H9 (cell line): ENCODE data around the gene SLX4IP. TPM values are rescaled to one million over a fixed set of nuclear protein-coding genes. Genes with fewer than 3 reads are reported as not detected.

Source experiments
- DNase-seq: peaks from one replicate; pipeline ENCODE4 v3.0.0-alpha.2; 2017
- H2AFZ ChIP-seq: one replicate; pipeline ENCODE4 v1.6.1; 2013; ENCODE audit warnings: mild to moderate bottlenecking, low read length, control low read depth, moderate library complexity
- H2AK5ac ChIP-seq: 2 replicates; pipeline ENCODE4 v1.6.1; 2013; ENCODE audit warnings: low read length, control low read depth, mixed read lengths; ENCODE audit not compliant: insufficient read length
- H2BK120ac ChIP-seq: one replicate; pipeline ENCODE4 v1.6.1; 2013; ENCODE audit warnings: low read depth, mild to moderate bottlenecking, low read length, control low read depth, inconsistent platforms; ENCODE audit not compliant: poor library complexity, severe bottlenecking
- H2BK12ac ChIP-seq: 2 replicates; pipeline ENCODE4 v1.6.1; 2013; ENCODE audit warnings: low read length, control low read depth, mixed read lengths, low read depth; ENCODE audit not compliant: insufficient read length
- H2BK15ac ChIP-seq: 2 replicates; pipeline ENCODE4 v1.6.1; 2013; ENCODE audit warnings: low read depth, low read length, control low read depth
- H2BK20ac ChIP-seq: one replicate; pipeline ENCODE4 v1.6.1; 2013; ENCODE audit warnings: low read depth, mild to moderate bottlenecking, low read length, control low read depth, inconsistent platforms; ENCODE audit not compliant: poor library complexity, severe bottlenecking
- H2BK5ac ChIP-seq: 2 replicates; pipeline ENCODE4 v1.6.1; 2013; ENCODE audit warnings: low read length, control low read depth, mixed read lengths; ENCODE audit not compliant: insufficient read length
- H3K14ac ChIP-seq: 2 replicates; pipeline ENCODE4 v1.6.1; 2013; ENCODE audit warnings: low read length, control low read depth; ENCODE audit not compliant: insufficient read depth
- H3K18ac ChIP-seq: 2 replicates; pipeline ENCODE4 v1.6.1; 2013; ENCODE audit warnings: low read depth, mild to moderate bottlenecking, mixed read lengths, low read length, control low read depth; ENCODE audit not compliant: insufficient read length
- H3K23ac ChIP-seq: 2 replicates; pipeline ENCODE4 v1.6.1; 2013; ENCODE audit warnings: low read length, control low read depth, mixed read lengths, low read depth; ENCODE audit not compliant: insufficient read length
- H3K23me2 ChIP-seq: 2 replicates; pipeline ENCODE4 v1.6.1; 2013; ENCODE audit warnings: low read depth, mild to moderate bottlenecking, mixed read lengths, low read length, control low read depth; ENCODE audit not compliant: insufficient read length, poor library complexity, severe bottlenecking
- H3K27ac ChIP-seq: 2 replicates; pipeline ENCODE4 v1.5.1; 2013; ENCODE audit warnings: low read length, control low read depth, mixed read lengths, low read depth; ENCODE audit not compliant: insufficient read length
- H3K27me3 ChIP-seq: 2 replicates; pipeline ENCODE4 v1.6.1; 2013; ENCODE audit warnings: low read length, control low read depth, inconsistent platforms; ENCODE audit not compliant: insufficient read depth
- H3K4ac ChIP-seq: 2 replicates; pipeline ENCODE4 v1.6.1; 2013; ENCODE audit warnings: low read depth, mild to moderate bottlenecking, control low read depth, inconsistent platforms, low read length, moderate library complexity
- H3K4me1 ChIP-seq: 2 replicates; pipeline ENCODE4 v1.6.1; 2013; ENCODE audit warnings: low read length, control low read depth, inconsistent platforms; ENCODE audit not compliant: insufficient read depth
- H3K4me2 ChIP-seq: 2 replicates; pipeline ENCODE4 v1.6.1; 2013; ENCODE audit warnings: low read length, control low read depth, mixed read lengths; ENCODE audit not compliant: insufficient read length, insufficient read depth
- H3K56ac ChIP-seq: 2 replicates; pipeline ENCODE4 v1.6.1; 2013; ENCODE audit warnings: low read depth, mild to moderate bottlenecking, mixed read lengths, low read length, control low read depth; ENCODE audit not compliant: insufficient read length
- H3K79me1 ChIP-seq: 2 replicates; pipeline ENCODE4 v1.6.1; 2013; ENCODE audit warnings: low read depth, mild to moderate bottlenecking, moderate library complexity, low read length, control low read depth, inconsistent platforms; ENCODE audit not compliant: insufficient read depth, poor library complexity, severe bottlenecking
- H3K79me2 ChIP-seq: 2 replicates; pipeline ENCODE4 v1.6.1; 2013; ENCODE audit warnings: low read length, control low read depth, inconsistent platforms; ENCODE audit not compliant: insufficient read depth
- H3K9ac ChIP-seq: 2 replicates; pipeline ENCODE4 v1.6.1; 2013; ENCODE audit warnings: low read length, control low read depth, mixed read lengths; ENCODE audit not compliant: insufficient read length; ENCODE audit errors: extremely low read depth
- H3K9me3 ChIP-seq: one replicate; pipeline ENCODE4 v1.6.1; 2013; ENCODE audit warnings: low read depth, low read length, inconsistent platforms; ENCODE audit not compliant: control insufficient read depth
- H3T11ph ChIP-seq: one replicate; pipeline ENCODE4 v1.6.1; 2013; ENCODE audit warnings: mild to moderate bottlenecking, low read length, control low read depth, inconsistent platforms
- H4K20me1 ChIP-seq: one replicate; pipeline ENCODE4 v1.6.1; 2013; ENCODE audit not compliant: control insufficient read depth, insufficient read length, insufficient read depth
- H4K5ac ChIP-seq: 2 replicates; pipeline ENCODE4 v1.6.1; 2013; ENCODE audit warnings: low read depth, mild to moderate bottlenecking, mixed read lengths, low read length, control low read depth; ENCODE audit not compliant: insufficient read length
- H4K8ac ChIP-seq: replicated peaks from 2 replicates; pipeline ENCODE4 v1.6.1; 2013; ENCODE audit warnings: low read length, control low read depth, mixed read lengths, low read depth; ENCODE audit not compliant: insufficient read length
- H4K91ac ChIP-seq: 2 replicates; pipeline ENCODE4 v1.6.1; 2013; ENCODE audit warnings: low read depth, mild to moderate bottlenecking, moderate library complexity, mixed read lengths, low read length, control low read depth; ENCODE audit not compliant: insufficient read length
- H3K27ac Mint-ChIP-seq, 3 experiments: 2 replicates in 2 of 3; 3 replicates in 1 of 3; pipeline ENCODE4 v1.8.0; 2020 to 2021; ENCODE audit warnings: mixed read lengths in 3 of 3, mild to moderate bottlenecking in 1 of 3, moderate library complexity in 1 of 3
- H3K27me3 Mint-ChIP-seq: 2 replicates; pipeline ENCODE4 v1.8.0; 2021; ENCODE audit warnings: low read depth, mild to moderate bottlenecking, moderate library complexity, mixed read lengths
- H3K36me3 Mint-ChIP-seq, 3 experiments: 2 replicates in 2 of 3; 3 replicates in 1 of 3; pipeline ENCODE4 v1.8.0; 2020 to 2021; ENCODE audit warnings: low read depth in 3 of 3, mixed read lengths in 3 of 3; ENCODE audit not compliant: insufficient read depth in 1 of 3
- H3K4me1 Mint-ChIP-seq, 2 experiments: 2 replicates each; pipeline ENCODE4 v1.8.0; 2020; ENCODE audit warnings: mixed read lengths in 2 of 2
- H3K4me3 Mint-ChIP-seq, 2 experiments: 2 replicates in 1 of 2; 3 replicates in 1 of 2; pipeline ENCODE4 v1.8.0; 2020 to 2021; ENCODE audit warnings: mild to moderate bottlenecking in 2 of 2, mixed read lengths in 2 of 2, moderate library complexity in 1 of 2
- H3K9me3 Mint-ChIP-seq, 2 experiments: 2 replicates in 1 of 2; 3 replicates in 1 of 2; pipeline ENCODE4 v1.8.0; 2020; ENCODE audit warnings: mild to moderate bottlenecking in 2 of 2, mixed read lengths in 2 of 2, moderate library complexity in 1 of 2
- WGBS: extraction: QIAGEN DNeasy Blood & Tissue Kit; methylation state at CpG from one replicate; pipeline ENCODE4 v1.1.7; 2013; ENCODE audit warnings: missing lambda C conversion rate, low lambda C conversion rate, mixed read lengths; ENCODE audit not compliant: insufficient read length; ENCODE audit errors: extremely low coverage; 5-methylcytosine and 5-hydroxymethylcytosine counted together
- total RNA-seq: library from RNA; stranded (reverse); gene quantifications from 2 replicates; pipeline ENCODE4 v1.2.1, GENCODE V29; 2021
- TF ChIP-seq, protein P1 (sequence below): fragments of 200-600 bp; sonication (generic); conservative IDR thresholded peaks from 3 replicates; pipeline ENCODE4 v1.8.0; 2021; ENCODE audit warnings: antibody characterized with exemption, mild to moderate bottlenecking

Gene SLX4IP
- total RNA-seq, 1 experiment from 2014 or later, result 7.9 TPM

DNA sequence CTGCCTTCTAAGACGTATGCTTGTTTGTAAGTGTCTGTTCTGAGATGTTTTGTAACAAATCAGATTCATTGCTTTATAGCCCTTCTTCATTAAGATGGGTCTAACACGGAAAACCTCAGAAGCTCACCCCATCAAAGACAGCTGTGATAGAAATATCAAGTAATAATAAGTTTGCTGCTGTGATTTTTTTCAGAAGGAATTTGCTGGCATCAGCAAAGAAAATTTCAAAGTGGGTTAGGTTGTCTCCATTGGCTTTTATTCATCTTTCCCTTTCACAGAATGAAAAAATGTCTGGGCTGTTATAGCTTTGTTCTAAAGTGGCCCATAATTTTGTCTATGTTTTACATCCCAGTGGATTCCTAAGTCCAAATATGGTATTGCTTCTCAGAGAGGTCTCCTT, 81.4 kb downstream of the SLX4IP start:
- H3K4me3 Mint-ChIP-seq, result no peak overlapping the region
- no peak overlapping the region for H3K23ac ChIP-seq
- no peak overlapping the region for H3K18ac ChIP-seq
- no peak overlapping the region for H3K14ac ChIP-seq
- H2BK12ac ChIP-seq, result no peak overlapping the region
- H2BK15ac ChIP-seq, result no peak overlapping the region
- no peak overlapping the region for H4K5ac ChIP-seq
- no peaks in the 10 kb centered on the region for H3K36me3 Mint-ChIP-seq
- H3K4me2 ChIP-seq, result no peak overlapping the region
- H2AFZ ChIP-seq, result no peak overlapping the region
- H3T11ph ChIP-seq, result no peak overlapping the region
- no peak for DNase-seq
- H3K9me3 ChIP-seq, result no peaks in the 10 kb centered on the region
- no peak overlapping the region for H3K4ac ChIP-seq
- H2BK120ac ChIP-seq, result no peak overlapping the region
- H3K23me2 ChIP-seq, result no peaks in the 10 kb centered on the region
- H4K8ac ChIP-seq, result no peak overlapping the region
- H3K27me3 ChIP-seq, result no peaks in the 10 kb centered on the region
- H3K27ac Mint-ChIP-seq, result no peak overlapping the region
- no CpG with 5 or more reads among the region's 2 CpGs for WGBS
- no peak overlapping the region for H4K91ac ChIP-seq
- H3K9me3 Mint-ChIP-seq, result no peaks in the 10 kb centered on the region
- no peaks in the 10 kb centered on the region for H4K20me1 ChIP-seq
- H3K4me1 Mint-ChIP-seq, result peaks cover 12 to 23% of the 10 kb centered on the region in 2 experiments
- H2AK5ac ChIP-seq, result no peak overlapping the region
- no peak overlapping the region for H3K9ac ChIP-seq
- no peaks in the 10 kb centered on the region for H3K27me3 Mint-ChIP-seq
- H3K4me1 ChIP-seq, result peaks cover 5% of the 10 kb centered on the region; the same call in 1 of the 2 replicates
- H2BK20ac ChIP-seq, result no peak overlapping the region
- no peak overlapping the region for H3K27ac ChIP-seq
- H3K79me2 ChIP-seq, result no peaks in the 10 kb centered on the region
- TF ChIP-seq, protein P1, sequence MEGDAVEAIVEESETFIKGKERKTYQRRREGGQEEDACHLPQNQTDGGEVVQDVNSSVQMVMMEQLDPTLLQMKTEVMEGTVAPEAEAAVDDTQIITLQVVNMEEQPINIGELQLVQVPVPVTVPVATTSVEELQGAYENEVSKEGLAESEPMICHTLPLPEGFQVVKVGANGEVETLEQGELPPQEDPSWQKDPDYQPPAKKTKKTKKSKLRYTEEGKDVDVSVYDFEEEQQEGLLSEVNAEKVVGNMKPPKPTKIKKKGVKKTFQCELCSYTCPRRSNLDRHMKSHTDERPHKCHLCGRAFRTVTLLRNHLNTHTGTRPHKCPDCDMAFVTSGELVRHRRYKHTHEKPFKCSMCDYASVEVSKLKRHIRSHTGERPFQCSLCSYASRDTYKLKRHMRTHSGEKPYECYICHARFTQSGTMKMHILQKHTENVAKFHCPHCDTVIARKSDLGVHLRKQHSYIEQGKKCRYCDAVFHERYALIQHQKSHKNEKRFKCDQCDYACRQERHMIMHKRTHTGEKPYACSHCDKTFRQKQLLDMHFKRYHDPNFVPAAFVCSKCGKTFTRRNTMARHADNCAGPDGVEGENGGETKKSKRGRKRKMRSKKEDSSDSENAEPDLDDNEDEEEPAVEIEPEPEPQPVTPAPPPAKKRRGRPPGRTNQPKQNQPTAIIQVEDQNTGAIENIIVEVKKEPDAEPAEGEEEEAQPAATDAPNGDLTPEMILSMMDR, result no peak
- no peak overlapping the region for H2BK5ac ChIP-seq
- H3K79me1 ChIP-seq, result no peaks in the 10 kb centered on the region
- H3K56ac ChIP-seq, result no peak overlapping the region
